HFF-Myc (cell line): Measurements from ENCODE around the gene FGB.
"Not testable (repeated sequence)": the region's sequence is repeated elsewhere in the genome, so short reads cannot be mapped to it uniquely, and the experiment has no call there.

ENCODE experiments used
- DNase-seq: peaks from one replicate; pipeline ENCODE4 v3.0.0-alpha.2; 2011; ENCODE audit warnings: low read depth; ENCODE audit errors: extremely low read depth
- H3K4me3 ChIP-seq: replicated peaks from 2 replicates; pipeline ENCODE4 v1.5.1; 2011; ENCODE audit warnings: low read depth, mild to moderate bottlenecking, control low read depth, low read length
- CTCF ChIP-seq: IDR thresholded peaks from 2 replicates; pipeline ENCODE4 v1.5.1; 2012; ENCODE audit warnings: mild to moderate bottlenecking, low read depth, low read length, control low read depth; ENCODE audit errors: missing control alignments

The FGB gene

GRCh38 chr4:154593868-154594267 is 31.1 kb downstream of the FGB start:
- H3K4me3 ChIP-seq, result no peak overlapping the region
- DNase-seq, result no peak
- TF ChIP-seq CTCF, result no peak

- H3K4me3 ChIP-seq, DNase-seq: not testable (repeated sequence)
Measured at GRCh38 chr4:154594343-154594742, 31.5 kb downstream of the FGB start.

- no peak for TF ChIP-seq CTCF
- H3K4me3 ChIP-seq, result no peak overlapping the region
- no peak for DNase-seq
Measured at GRCh38 chr4:154595807-154596206, 33.0 kb downstream of the FGB start.

GRCh38 chr4:154597281-154597680 is 34.5 kb downstream of the FGB start:
- not testable (repeated sequence) for DNase-seq, H3K4me3 ChIP-seq

GRCh38 chr4:154597798-154598774 is 35.3 kb downstream of the FGB start:
- no peak for DNase-seq
- H3K4me3 ChIP-seq, result no peak overlapping the region
- TF ChIP-seq CTCF, result no peak

- no peak for TF ChIP-seq CTCF
- DNase-seq, result no peak
- no peak overlapping the region for H3K4me3 ChIP-seq
Measured at GRCh38 chr4:154602404-154603020, 39.7 kb downstream of the FGB start.

- TF ChIP-seq CTCF, result no peak
- H3K4me3 ChIP-seq, result no peak overlapping the region
- no peak for DNase-seq
Measured at GRCh38 chr4:154603033-154603943, 40.5 kb downstream of the FGB start.
